Measurements from ENCODE around the gene CPED1.
"Not testable (repeated sequence)": the region's sequence is repeated elsewhere in the genome, so short reads cannot be mapped to it uniquely, and the experiment has no call there.

CPED1 gene

DNA sequence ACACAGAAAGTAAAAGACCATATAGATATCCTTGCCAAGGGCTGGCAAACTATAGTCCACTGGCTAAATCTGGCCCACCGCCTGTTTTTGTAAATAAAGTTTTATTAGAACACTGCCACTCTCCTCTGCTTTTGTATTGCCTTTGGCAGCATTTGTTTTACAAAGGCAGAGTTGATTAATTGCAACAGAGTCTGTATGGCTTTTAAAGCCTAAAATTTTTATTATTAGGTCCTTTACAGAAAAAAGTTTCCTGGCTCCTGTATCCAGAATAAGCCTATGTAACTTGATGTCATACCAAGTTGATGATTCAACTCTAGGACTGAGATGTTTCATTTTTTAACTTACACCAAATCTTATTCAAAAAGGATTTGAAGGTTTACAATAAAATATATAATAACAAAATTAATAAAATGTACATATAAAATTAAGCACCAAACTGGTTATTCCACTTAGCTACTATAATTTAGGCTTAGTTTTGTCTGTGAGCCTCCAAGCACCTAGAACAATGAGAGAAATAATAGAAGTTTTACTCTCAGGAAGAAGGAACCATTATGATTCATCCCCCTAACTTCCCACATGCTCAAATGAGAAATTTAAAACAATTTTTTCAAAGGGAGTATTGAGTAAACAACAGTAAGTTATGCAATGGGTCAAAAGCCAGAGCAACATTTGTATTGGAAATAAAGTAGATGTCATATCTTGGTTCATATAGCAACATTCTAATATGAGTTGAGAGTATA lies 31.9 kb downstream of the CPED1 start:
- DNase-seq (ENCODE audit: low spot score) = no peak

DNA sequence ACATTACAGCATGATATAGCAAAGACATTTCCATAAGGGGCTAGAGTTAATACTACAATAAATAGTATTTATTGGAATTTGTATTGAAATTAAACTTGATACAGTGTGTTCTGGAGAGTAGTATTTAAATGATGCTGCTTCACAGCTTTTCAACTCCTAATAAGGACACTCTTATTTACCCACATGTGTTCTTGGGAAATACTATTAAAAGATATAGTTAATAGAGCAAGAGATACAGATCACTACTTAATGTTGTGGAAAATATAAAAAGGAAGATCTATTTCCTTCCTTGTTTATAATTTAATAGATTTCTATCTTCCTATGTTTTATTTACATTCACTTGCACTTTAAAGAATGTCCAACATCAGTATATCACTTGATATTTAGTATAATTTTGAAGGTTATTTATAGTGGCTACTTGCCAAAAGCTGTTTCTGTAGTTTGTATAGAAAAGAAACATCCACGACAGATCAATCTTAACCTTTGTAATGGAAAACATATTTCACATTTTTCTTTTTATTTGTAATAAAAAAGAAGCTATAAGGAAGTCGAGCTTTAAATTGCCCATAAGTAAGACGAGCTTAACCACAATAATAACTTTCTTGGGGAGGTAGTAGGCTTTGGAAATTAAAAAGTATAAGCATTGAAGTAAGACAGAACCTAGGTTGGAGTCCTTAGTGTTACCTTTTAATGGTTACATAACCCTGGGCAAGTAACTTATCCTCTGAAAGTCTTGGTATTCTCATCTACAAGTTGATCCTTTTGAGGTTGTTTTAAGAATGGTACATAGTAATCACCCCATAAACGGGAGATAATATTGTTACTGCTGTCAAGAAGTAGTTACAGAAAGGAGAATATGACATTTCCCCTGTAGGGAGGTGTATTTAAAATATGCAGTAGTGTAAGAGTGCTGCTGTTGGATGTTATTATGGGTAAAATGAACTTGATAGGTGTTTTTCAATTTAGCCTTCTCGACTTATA lies 32.8 kb downstream of the CPED1 start:
- DNase-seq (ENCODE audit: low spot score) = no peak

DNA sequence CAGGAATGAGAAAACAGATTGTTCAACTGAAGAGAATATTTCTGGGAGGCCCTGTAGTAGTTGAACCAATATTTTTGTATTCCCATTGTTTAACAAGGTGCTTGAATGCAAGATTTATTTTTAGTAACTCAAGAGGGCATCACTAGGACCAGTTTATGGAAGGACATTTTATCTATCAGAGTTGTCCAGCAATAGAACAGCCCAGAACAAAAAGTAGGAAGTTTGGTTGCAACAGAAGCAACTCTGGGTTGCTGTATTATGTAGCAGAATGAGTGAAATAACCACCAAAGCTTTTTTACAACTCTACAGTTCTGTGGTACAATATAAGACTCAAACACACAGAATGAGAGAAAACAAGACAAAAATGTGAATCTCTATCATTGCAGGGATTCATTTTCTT lies 34.7 kb downstream of the CPED1 start:
- no peak for DNase-seq (ENCODE audit: low spot score)

DNA sequence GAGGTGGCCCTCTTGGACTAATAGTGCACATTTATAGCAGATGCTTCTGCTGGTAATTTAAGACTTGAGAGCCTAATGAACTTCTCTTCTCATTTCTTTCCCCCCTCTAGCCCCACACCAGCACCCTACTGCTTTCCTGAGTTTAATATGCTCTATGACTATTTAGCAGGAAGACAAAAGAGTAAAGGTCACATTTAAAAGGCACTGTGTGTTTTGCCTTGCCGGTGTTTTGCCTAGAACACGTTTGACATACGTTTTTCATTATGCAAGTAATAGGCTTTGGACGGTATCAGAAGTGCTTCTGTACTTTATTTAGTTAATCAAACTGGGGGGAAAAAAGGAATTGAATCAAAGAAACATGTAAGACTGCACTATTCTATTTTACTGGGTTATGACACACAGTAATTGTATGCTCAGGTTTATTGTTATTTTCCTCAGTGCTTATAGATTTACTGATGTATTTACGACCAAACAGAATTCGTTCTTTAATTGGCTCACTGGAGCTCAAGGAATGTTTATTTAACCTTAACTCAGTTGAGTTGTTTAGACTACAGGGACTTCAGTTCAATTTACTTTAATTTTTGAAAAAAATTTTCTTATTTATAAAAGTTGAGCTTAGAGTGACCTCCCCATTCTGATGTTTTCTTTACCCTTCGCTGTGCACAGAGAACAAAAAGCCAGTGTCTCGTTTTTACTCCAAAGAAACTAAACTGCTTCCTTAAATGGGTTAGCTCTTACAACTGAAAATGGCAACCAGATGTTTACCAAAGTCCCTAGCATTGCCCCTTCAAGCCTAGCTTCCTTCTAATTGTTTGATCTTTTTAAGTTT lies 35.4 kb downstream of the CPED1 start:
- no peak for DNase-seq (ENCODE audit: low spot score)

DNA sequence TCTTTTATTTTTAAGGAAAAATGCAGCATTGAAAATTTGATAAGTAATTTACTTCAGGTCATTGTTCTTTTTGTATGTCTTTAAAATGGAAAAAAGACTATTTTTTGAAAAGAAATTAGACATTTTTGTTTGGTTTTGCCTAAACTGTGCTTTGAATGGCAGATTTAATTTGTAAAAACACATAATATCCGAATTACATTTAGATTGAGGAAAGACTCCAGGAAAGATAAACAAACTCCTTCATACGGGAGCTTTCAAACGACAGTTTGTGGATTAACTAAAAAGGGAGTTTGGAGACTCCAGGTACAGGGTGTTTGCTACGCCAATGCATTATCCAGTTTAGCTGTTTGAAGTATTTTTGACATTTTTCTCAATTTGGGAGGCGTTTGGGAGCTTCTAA lies 36.1 kb downstream of the CPED1 start:
- no peak for DNase-seq (ENCODE audit: low spot score)

DNA sequence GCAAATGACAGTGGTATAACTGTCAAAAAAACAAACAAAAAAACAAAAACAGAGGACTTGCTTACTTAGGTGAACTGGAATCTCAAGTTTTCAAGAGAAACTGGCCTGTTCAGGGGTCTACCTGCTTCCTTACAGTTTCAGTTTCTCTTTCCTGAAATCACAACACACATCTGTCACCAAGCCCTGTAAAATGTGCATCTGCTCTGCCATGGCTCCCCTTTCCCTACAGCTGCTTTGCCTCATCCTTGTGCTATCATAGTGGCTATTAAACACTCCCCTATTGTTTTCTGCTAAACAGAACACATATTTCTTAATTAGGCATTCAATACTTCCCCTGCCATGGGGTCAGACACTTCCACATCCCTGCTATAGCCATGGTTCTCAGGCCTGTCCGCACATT lies 37.6 kb downstream of the CPED1 start:
- no peak for DNase-seq (ENCODE audit: low spot score)

DNA sequence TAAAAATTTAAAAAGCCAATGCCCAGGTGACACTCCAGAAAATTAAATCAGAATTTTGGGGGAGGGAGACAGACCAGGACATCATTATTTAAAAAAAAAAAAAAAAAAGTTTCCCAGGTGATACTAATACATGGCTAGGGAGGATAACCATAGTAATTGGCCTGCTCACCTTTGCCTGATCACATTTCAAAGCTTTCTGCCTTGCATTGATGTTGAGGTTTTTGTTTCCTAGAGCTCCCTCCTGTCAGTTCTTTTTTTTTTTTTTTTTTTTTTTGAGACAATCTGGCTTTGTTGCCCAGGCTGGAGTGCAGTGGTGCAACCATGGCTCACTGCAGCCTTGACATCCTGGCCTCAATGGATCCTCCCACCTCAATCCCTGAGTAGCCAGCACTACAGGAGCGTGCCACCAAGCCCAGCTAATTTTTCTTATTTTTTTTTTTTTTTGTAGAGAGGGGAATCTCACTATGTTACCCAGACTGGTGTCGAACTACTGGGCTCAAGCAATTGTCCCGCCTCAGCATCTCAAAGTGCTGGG lies 38.1 kb downstream of the CPED1 start:
- no peak for DNase-seq (ENCODE audit: low spot score)

DNA sequence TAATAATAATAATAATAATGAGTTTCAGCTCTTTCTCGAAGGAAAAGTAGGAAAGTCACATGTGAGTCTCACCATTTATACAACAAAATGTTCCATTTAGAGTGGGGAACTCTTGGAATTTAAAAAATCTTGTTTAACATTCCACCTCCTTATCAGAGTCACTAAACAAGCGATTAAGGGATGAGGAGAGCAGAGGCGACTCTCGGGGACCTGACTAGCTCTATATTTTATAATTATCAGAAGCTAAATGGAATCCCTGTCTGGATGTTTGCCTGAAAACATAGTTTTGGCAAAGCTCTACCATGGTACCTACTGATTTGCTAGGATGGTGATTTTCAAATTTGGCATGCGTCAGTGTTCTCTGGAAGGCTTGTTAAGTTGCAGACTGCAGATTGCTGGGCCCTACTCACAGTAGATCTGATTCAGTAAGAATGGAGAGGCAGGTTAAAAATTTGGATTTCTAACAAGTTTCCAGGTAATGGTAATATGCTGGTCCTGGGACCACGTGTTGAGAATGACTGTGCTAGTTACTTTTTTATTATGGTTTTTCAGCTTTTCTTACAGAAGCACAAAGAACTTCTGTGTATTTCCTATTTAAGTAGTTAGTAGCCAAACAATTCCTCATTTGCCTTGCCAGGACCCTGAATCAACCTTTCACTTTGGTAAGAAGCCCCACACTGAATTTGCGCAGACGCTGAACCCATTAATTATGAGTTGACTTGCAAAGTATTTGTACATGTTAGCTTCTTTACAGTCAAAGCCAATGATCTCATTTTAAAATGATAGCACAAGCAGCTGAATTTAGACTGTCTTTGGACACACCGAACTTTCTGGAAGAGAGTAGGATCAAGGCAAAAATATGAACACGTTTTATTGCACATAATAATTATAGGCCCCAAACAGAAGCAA lies 39.5 kb downstream of the CPED1 start:
- no peak for DNase-seq (ENCODE audit: low spot score)

DNA sequence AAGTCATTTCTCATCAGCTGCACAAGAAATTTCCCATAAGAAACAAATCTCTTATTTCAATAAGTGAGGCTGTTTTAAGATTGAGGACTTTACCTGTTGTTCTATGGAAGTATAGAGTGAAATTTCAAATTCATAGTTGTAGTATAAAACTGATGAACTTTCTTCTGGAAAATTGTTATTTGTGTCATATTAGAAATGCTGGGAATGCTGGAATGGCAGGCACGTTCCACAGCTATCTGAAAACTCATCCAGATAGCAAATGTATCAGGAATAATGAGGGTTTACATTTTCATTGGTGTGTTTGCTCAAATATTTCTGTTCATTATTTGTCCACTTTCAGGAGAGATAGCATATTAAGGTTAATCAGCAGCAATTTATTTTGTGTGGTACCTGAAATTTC lies 40.8 kb downstream of the CPED1 start:
- no peak for DNase-seq (ENCODE audit: low spot score)

DNA sequence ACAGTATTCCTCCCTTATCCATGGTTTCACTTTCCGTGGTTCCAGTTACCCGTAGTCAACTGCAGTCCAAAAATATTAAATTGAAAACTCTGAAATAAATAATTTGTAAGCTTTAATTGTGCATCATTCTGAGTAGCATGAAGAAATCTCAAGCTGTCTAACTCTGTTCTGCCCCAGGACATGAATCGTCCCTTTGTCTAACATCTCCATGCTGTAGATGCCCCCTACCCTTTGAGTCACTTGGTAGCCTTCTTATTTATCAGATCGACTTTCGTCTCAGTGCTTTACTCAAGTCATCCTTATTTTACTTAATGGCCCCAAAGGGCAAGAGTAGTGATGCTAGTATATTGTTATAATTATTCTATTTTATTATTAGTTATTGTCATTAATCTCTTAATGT lies 41.8 kb downstream of the CPED1 start:
- no peak for DNase-seq (ENCODE audit: low spot score)

DNA sequence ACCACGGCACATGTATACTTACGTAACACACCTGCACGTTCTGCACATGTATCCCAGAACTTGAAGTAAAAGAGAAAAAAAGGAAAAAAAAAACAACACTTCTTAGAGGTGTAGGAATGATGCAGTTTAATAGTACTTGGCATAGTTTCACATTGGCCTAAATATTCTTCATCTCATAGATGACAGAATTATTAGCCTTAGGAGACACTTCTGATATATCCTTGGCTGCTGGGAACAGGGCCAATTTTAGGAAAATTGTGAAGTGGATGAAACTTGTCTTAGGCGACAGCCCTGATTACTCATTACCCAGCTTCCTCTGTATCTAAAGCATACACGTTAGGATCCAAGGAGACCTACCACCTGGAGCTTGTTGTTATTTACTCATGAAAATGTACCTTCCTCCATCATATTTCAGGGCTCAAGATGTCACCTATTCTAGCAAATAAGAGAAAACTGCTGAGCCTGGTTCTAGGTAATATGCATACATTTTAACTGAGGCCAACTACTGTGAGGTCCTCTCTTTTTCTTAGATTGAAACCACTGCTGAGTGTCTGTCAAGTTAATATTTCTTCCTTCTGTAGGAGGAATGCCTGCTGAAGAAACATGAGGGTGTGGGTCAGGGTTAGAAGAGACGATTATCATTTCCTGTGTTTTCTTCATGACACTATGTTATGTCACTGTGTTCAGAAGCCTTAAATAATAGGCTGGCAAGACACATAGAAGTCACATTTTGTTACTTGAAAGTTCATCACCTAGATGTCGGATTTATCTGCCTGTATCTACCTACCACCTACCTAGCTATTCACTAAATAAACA lies 44.3 kb downstream of the CPED1 start:
- DNase-seq (ENCODE audit: low spot score) = no peak

DNA sequence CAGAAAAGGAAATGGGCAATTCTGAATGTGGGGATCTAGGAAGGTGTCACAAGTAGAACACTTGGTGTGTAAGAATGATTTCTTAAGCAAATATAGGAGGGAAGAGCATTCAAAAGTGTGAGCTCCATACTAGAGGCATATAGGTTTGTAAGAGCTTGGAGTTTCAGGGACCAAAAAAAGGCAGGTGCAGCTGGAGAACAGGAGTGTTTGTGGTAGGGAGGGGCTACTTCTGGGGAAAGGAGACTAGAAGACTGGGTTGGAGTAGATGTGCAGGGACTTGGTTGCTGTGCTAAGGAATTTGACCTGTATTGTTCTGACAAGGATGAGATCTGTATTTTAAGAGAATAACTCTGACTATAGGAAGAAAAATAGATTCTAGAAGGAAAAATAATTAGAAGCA lies 46.4 kb downstream of the CPED1 start:
- DNase-seq (ENCODE audit: low spot score) = no peak

DNA sequence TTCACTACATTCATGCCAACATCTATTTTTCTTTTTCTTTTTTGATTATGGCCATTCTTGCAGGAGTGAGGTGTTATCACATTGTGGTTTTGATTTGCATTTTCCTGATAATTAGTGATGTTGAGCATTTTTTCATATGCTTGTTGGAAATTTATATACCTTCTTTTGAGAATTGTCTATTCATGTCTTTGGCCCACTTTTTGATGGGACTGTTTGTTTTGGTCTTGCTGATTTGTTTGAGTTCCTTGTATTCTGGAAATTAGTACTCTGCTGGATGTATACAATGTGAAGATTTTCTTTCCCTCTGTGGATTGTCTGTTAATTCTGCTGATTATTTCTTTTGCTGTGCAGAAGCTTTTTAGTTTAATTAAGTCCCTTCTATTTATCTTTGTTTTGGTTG lies 48.3 kb downstream of the CPED1 start:
- not testable (repeated sequence) for DNase-seq (ENCODE audit: low spot score)

DNA sequence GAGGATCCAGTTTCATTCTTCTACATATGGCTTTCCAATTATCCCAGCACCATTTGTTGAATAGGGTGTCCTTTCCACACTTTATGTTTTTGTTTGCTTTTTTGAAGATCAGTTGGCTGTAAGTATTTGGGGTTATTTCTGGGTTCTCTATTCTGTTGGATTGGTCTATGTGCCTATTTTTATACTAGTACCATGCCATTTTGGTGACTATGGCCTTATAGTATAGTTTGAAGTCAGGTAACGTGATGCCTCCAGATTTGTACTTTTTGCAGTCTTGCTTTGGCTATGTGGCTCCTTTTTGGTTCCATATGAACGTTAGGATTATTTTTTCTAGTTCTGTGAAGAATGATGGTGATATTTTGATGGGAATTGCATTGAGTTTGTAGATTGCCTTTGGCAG lies 48.8 kb downstream of the CPED1 start:
- DNase-seq (ENCODE audit: low spot score) = not testable (repeated sequence)

DNA sequence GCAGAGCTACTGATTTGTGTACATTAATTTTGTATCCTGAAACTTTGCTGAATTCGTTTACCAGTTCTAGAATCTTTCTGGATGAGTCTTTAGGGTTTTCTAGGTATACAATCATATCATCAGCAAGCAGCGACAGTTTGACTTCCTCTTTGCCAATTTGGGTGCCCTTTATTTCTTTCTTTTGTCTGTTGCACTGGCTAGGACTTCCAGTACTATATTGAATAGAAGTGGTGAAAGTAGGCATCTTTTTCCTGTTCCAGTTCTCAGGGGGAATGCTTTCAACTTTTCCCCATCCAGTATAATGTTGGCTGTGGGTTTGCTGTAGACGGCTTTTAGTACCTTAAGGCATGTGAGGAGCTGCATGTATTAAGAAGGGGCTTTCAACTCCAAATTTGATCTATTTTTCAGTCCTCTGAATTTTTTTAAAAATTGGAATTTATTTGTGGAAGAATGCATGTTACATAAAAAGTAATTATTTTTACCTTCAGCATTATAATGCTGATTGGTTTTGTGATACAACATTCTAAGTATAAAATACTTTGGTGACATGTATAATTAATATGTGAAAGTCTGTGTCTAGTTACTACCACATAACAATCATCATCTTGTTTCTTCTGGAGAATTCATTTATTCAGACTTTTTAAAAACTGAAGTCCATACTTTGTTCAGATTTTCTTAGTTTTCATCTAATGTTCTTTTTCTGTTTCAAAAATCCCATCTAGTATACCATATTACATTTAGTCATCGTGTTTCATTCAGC lies 49.6 kb downstream of the CPED1 start:
- no peak for DNase-seq (ENCODE audit: low spot score)

DNA sequence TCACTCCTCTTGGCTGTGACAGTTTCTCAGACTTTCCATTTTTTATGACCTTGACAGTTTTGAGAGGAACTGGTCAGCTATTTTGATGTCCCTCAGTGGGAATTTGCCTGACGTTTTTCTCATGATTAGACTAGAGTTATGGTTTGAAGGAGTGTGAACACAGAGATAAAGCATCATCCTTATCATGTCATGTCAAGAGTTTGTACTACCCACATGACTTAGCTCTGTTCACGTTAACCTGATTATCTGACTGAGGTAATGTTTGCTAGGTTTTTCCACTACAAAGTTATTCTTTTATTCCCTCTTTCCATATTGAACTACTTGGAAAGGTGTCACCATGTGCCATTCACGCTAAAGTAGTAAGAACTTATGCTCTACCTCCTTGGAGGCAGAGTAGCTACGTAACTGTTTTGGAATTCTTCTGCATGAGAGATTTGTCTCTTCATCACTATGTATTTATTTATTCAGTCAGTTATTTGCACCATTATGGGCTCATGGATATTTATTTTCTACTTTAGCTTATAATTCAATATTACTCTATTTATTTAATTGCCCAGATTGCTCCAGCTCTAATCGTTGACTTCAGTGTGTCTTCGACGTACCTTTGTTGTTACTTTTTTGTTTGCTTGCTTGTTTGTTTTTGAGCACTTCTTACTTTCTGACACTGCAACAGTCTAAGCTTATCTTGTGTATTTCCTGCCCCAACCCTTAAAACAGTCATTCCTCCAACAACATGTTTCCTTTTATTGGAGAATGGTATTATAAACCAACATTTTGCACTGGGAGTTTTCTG lies 50.4 kb downstream of the CPED1 start:
- no peak for DNase-seq (ENCODE audit: low spot score)

DNA sequence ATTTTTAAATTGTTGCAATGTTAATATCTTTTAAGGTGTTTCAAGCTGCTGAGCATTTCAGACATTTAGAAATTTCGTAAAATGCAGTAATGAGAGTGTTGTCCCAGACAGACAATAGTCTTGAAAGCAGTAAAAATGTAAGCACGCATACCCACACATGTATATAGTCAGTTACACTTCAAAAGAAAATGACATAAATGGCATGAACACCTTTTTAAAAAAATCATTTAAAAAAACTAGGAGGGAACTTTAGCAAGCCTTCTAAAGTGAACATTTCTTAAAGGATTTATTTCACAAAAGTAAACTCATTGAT lies 51.0 kb downstream of the CPED1 start:
- no peak for DNase-seq (ENCODE audit: low spot score)

DNA sequence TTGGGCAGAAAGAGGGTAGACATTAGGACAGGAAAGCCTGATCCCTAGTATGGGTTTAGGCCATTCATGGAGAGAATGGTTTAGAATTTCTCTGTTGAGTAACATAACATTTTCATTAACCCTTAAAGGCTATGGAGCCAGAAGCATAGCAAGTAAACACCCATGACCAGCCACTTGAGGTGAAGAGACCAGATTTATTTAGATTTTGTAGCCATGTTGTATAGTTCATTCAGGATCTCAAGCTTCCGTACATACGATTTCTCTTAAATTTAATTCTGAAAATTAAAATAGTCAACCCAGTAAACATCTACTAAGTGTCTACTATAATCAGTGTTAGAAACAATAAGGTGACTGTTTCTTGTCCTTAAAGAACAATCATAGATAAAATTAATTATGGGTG lies 51.5 kb downstream of the CPED1 start:
- no peak for DNase-seq (ENCODE audit: low spot score)
